Measurements from ENCODE around the gene PTPRT. TPM values are rescaled to one million over a fixed set of nuclear protein-coding genes. Genes with fewer than 3 reads are reported as not detected.

PTPRT gene
- total and polyA plus RNA-seq, 11 donors, result 0.04 to 2.5 (median 0.25) TPM; not detected in 2

DNA sequence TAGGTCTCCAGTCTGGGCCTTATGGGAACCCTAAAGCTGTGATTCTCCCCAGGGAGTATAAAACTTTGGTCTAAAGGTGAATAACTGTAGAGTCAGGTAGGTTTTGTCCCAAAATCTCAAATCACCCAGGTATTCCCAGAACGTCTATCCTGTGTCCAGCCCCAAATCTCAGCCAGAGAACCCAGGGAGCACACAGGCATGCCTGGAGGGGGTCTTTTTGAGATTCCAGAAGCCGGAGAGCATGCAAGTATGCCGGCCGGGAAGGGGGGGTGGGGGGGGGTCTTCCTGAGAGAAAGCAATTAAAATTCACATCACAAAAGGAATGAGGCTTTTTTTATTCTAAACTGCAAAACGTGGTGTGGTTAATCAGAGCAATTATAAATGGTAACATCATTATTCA, 210.0 kb downstream of the PTPRT start:
- 19 to 32% (median 22%) methylated on average over 5 of the region's 5 CpGs for WGBS, 4 donors
- H3K27me3 ChIP-seq, result peaks cover 0 to 7% (median 0%) of the 10 kb centered on the region in 9 donors
- TF ChIP-seq, protein P1, sequence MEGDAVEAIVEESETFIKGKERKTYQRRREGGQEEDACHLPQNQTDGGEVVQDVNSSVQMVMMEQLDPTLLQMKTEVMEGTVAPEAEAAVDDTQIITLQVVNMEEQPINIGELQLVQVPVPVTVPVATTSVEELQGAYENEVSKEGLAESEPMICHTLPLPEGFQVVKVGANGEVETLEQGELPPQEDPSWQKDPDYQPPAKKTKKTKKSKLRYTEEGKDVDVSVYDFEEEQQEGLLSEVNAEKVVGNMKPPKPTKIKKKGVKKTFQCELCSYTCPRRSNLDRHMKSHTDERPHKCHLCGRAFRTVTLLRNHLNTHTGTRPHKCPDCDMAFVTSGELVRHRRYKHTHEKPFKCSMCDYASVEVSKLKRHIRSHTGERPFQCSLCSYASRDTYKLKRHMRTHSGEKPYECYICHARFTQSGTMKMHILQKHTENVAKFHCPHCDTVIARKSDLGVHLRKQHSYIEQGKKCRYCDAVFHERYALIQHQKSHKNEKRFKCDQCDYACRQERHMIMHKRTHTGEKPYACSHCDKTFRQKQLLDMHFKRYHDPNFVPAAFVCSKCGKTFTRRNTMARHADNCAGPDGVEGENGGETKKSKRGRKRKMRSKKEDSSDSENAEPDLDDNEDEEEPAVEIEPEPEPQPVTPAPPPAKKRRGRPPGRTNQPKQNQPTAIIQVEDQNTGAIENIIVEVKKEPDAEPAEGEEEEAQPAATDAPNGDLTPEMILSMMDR (IDR thresholded peaks at IDR 0.05), result no peak
- no peak for TF ChIP-seq POLR2A (IDR thresholded peaks at IDR 0.05)
- no peak for DNase-seq
- intact Hi-C loops (cut with DNase I), result no loop called here
- no peaks in the 10 kb centered on the region for H3K4me1 ChIP-seq
- no peaks in the 10 kb centered on the region for H3K36me3 ChIP-seq
- no peaks in the 10 kb centered on the region for H3K9me3 ChIP-seq
- ATAC-seq, result no peak
- H3K4me3 ChIP-seq, result no peak overlapping the region
- H3K27ac ChIP-seq, result no peak overlapping the region

DNA sequence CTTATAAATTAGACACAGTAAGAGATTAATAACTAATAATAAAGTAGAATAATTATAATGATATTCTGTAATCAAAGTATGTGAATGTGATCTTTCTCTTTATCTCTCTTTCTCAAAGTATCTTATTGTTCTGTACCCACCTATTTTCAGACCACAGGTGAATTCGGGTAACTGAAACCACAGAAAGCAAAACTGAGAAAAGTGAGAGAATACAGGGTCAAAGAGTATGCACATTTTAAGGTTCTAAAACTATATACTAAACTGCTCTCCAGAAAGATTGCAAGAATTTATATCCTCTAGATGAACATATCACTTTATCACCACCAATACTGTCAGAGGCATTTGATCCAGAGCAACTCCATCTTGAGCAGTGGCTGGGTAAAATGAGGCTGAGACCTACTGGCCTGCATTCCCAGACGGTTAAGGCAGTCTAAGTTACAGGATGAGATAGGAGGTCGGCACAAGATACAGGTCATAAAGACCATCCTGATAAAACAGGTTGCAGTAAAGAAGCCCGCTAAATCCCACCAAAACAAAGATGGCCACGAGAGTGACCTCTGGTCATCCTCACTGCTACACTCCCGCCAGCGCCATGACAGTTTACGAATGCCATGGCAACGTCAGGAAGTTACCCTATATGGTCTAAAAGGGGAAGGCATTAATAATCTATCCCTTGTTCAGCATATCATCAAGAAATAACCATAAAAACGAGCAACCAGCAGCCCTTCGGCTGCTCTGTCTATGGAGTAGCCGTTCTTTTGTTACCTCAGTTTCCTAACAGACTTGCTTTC, 211.3 kb downstream of the PTPRT start:
- no peaks in the 10 kb centered on the region for H3K9me3 ChIP-seq
- no peak overlapping the region for H3K27ac ChIP-seq
- no peaks in the 10 kb centered on the region for H3K36me3 ChIP-seq
- no peaks in the 10 kb centered on the region for H3K4me1 ChIP-seq
- H3K4me3 ChIP-seq, result no peak overlapping the region
- intact Hi-C loops (cut with DNase I), result no loop called here
- WGBS, 4 donors, result 78 to 80% (median 79%) methylated on average over 12 of the region's 12 CpGs
- DNase-seq (no peak), ATAC-seq (no peak)
- peaks cover 0 to 4% (median 0%) of the 10 kb centered on the region in 9 donors for H3K27me3 ChIP-seq
- no peak for TF ChIP-seq POLR2A (IDR thresholded peaks at IDR 0.05)
- TF ChIP-seq, protein P1 (IDR thresholded peaks at IDR 0.05), result no peak

DNA sequence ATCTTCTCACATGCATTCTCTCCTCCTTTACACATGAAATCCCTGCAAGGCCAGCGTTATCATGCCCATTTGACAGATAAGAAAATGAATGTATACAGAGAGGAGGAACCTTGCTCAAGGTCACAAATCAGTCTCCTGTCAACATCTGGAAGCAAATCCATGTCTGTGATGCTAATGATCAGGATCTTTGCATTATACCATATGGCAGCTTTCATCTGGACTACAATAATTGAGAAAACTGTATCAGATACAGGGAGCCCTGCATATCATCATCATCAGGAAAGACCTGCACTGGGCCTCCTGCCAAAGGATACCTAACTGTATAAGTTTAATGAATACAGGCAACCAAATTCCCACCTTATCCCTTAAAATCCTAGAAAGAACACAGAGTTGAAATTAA, 213.7 kb downstream of the PTPRT start:
- Histone ChIP-seq H3K4me1 (no peaks in the 10 kb centered on the region), H3K36me3 (no peaks in the 10 kb centered on the region), H3K27me3 (peaks cover 0 to 4% (median 0%) of the 10 kb centered on the region in 9 donors), H3K27ac (no peak overlapping the region), H3K9me3 (no peaks in the 10 kb centered on the region), H3K4me3 (no peak overlapping the region)
- DNase-seq (no peak), ATAC-seq (no peak)
- intact Hi-C loops (cut with DNase I), result no loop called here
- no peak for TF ChIP-seq POLR2A (IDR thresholded peaks at IDR 0.05)
- TF ChIP-seq, protein P1 (IDR thresholded peaks at IDR 0.05), result no peak
- 61 to 77% (median 69%) methylated on average over 1 of the region's 1 CpG for WGBS, 4 donors

GRCh38 chr20:42974347-42974746, 215.4 kb downstream of the PTPRT start:
- Histone ChIP-seq H3K9me3 (no peaks in the 10 kb centered on the region), H3K27ac (no peak overlapping the region), H3K36me3 (no peaks in the 10 kb centered on the region), H3K4me1 (no peaks in the 10 kb centered on the region), H3K4me3 (no peak overlapping the region), H3K27me3 (no peaks in the 10 kb centered on the region)
- WGBS, 4 donors, result 62 to 68% (median 63%) methylated on average over 8 of the region's 8 CpGs
- intact Hi-C loops (cut with DNase I), result no loop called here
- DNase-seq, result no peak
- TF ChIP-seq, protein P1 (IDR thresholded peaks at IDR 0.05), result no peak
- TF ChIP-seq POLR2A (IDR thresholded peaks at IDR 0.05), result no peak
- no peak for ATAC-seq
